ENCODE measurements around the gene PTPN23.

Gene PTPN23

GRCh38 chr3:47406762-47407149 lies 25.9 kb downstream of the PTPN23 start:
- DNase-seq = no peak

GRCh38 chr3:47407237-47407636 lies 26.4 kb downstream of the PTPN23 start:
- DNase-seq = no peak

GRCh38 chr3:47407896-47408838 lies 27.3 kb downstream of the PTPN23 start:
- DNase-seq = no peak

- no peak for DNase-seq
Observed at GRCh38 chr3:47408839-47409229, 28.0 kb downstream of the PTPN23 start.

GRCh38 chr3:47409284-47409683 lies 28.5 kb downstream of the PTPN23 start:
- DNase-seq = no peak

GRCh38 chr3:47409688-47410416 lies 29.0 kb downstream of the PTPN23 start:
- DNase-seq = no peak

GRCh38 chr3:47410417-47410720 lies 29.5 kb downstream of the PTPN23 start:
- no peak for DNase-seq

- no peak for DNase-seq
Observed at GRCh38 chr3:47410801-47411646, 30.2 kb downstream of the PTPN23 start.

GRCh38 chr3:47411696-47412452 lies 31.1 kb downstream of the PTPN23 start:
- no peak for DNase-seq

- DNase-seq = no peak
Observed at GRCh38 chr3:47412453-47412756, 31.6 kb downstream of the PTPN23 start.

- DNase-seq = no peak
Observed at GRCh38 chr3:47412842-47413520, 32.2 kb downstream of the PTPN23 start.

GRCh38 chr3:47413751-47414150 lies 32.9 kb downstream of the PTPN23 start:
- no peak for DNase-seq

GRCh38 chr3:47414161-47414564 lies 33.3 kb downstream of the PTPN23 start:
- no peak for DNase-seq

GRCh38 chr3:47414666-47415587 lies 34.1 kb downstream of the PTPN23 start:
- DNase-seq = no peak

GRCh38 chr3:47416041-47416440 lies 35.2 kb downstream of the PTPN23 start:
- no peak for DNase-seq

GRCh38 chr3:47418167-47419082 lies 37.6 kb downstream of the PTPN23 start:
- no peak for DNase-seq

GRCh38 chr3:47419083-47420043 lies 38.5 kb downstream of the PTPN23 start:
- no peak for DNase-seq

GRCh38 chr3:47420044-47420430 lies 39.2 kb downstream of the PTPN23 start:
- DNase-seq = no peak

All from CD4-positive, alpha-beta T cell treated with Interleukin-17A for 4 hours (primary cell).